ENCODE results near the gene NLGN4X.
"Not testable (repeated sequence)": the region's sequence is repeated elsewhere in the genome, so short reads cannot be mapped to it uniquely, and the experiment has no call there.

The NLGN4X gene

DNA sequence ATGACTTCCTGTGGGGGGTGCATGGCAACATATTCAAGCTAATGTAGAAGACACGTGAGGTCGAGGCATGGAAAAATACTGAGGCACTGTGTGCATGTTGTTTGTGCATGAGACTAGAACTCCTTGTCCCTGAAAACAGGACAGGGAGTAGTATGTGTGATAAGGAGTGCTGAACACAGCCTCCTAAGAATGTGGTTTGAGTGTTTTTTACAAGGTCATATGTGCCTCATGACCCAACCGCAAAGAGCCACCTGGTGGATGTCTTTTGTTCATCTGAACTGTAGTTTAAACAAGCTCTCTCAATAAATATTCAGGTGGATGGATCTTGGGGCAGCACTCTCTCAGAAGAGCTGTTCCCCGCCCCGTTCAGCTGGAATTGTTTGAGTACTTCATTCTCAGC, 226.6 kb downstream of the NLGN4X start:
- no peak for DNase-seq

- DNase-seq: no peak
Observed at GRCh38 chrX:5998901-5999300, 229.8 kb downstream of the NLGN4X start.

DNA sequence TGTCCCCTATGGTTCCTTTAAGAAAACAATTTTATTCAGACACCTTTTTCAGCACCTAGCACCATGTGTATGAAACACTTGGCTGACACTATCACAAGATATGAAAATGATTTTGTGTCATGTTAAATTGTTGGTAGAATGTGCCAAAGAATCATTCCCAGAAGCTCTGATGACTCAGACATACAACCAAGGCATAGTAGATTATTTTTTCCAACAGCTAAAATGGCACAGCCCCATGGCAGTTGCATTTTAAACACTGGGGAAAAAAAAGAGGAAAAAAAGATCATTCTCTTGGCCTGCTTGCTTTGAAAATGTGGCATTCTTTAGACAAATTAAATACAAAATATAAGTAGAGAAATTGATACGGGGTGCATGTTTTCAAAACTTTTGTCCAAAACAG, 230.2 kb downstream of the NLGN4X start:
- DNase-seq: no peak

- DNase-seq: no peak
Observed at GRCh38 chrX:5991393-5991792, 237.3 kb downstream of the NLGN4X start.

DNA sequence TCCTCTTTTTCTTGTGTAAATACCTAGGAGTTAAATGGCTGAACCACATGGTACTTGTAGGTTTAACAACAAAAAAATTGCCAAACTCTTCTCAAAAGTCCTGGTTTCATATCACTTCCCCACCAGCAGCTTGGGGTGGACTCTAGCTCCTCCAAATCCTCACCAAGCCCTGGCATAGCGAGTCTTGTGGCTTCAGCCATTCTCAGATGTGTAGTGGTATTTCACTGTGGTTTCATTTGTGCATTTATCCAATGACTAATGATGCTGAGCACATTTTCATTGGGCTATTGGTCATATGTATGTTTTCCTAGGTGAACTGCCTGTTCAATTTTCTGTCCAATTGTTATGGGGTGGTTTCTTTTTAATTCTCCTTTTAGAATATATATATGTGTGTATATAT, 249.3 kb downstream of the NLGN4X start:
- no peak for DNase-seq

- DNase-seq: no peak
Observed at GRCh38 chrX:5976332-5976731, 252.3 kb downstream of the NLGN4X start.

GRCh38 chrX:5971300-5971699, 257.4 kb downstream of the NLGN4X start:
- DNase-seq: peak; percentile 4

- DNase-seq: no peak
Observed at GRCh38 chrX:5965406-5965805, 263.3 kb downstream of the NLGN4X start.

DNA sequence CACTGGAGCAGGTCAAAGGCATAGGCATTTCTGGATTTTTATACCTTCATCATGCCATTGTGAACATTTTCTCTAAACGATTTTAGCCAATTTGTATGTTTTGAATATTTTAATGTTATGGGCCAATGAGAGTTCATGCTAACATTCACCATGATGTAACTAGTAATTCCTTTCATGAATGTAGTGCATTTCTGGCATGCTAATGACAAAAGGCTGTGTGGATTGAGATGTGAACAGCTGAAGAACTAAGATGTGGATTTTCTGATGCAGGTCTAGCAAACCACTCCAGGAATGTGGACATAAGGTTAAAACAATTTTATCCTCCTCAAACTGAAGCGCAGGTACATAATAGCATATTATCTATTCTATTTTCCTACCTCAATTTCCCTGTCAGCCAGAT, 269.4 kb downstream of the NLGN4X start:
- DNase-seq: no peak

DNA sequence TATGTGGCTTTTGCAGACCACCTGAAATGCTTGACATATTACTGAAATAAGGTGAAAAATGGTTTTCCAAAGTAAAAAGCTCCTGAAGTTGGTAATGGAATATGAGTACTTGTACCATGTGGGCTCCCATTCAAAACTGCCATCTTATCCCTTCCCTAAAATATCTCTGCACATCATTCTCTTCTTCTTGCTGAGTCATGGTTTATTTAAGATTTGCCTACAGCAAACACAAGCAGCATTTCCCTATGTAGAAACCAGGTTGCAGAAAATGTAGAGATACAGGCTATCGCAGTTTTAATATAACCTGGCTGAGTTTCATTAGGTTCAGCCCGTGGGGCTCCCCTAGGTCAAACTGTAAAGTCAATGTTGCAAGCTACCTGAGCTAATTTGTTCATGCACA, 270.1 kb downstream of the NLGN4X start:
- DNase-seq: no peak

DNA sequence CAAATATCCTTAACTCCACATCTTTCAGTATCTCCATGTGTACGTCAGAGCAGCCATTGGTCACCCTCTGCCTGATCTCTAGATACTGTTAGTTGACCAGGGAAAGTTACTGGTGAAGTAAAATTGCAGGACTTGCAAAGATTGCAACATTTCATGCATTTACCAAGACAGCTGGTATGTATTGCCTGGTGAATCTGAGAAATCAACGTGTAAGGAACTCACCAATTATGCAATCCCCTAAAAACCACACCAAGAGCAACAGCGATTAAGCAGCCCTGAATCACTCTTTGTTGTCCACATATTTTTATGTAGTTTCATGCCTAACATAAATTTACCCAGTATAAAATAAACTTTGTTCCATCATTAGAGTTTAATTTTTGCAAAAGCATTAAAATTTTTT, 271.2 kb downstream of the NLGN4X start:
- DNase-seq: peak; percentile 42

DNA sequence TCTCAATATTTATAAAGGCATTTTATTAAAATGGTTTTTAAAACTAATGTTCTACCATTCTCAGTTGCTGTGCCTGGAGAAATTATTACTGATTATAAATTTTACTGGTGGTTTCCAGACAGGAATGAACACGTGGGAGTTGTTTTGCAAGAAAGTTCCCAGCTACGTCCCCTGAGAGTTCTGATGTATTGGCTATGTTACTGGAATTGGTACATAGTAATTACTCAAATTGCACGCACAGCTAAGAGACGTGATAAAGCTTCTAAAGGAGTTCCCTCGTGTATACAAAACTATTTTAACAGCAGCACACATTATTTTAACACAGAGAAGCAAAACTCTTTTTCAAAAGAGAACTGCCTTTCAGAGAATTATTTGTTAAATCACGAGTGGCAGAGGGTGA, 292.2 kb downstream of the NLGN4X start:
- DNase-seq: peak; percentile 54

GRCh38 chrX:5928224-5928623, 300.4 kb downstream of the NLGN4X start:
- DNase-seq: no peak

- DNase-seq: no peak
Observed at GRCh38 chrX:5916945-5917344, 311.7 kb downstream of the NLGN4X start.

DNA sequence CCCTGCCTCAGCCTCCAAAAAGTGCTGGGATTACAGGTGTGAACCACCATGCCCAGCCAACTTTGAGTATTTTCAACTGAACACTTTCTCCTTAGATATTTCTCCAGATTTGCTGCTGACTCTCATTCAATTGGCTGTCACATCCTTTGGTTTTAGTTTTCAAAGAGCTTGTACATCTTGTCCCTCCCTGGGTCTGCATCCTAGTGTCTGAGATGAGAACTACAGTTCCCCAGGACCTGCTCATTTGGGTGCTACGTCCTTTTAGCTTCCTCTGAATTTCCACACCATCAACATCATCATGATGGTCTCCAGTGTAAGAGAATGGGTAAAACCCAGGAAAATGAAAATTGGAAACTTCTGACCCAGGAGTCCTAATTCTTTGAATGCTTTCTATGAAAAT, 312.9 kb downstream of the NLGN4X start:
- no peak for DNase-seq

DNA sequence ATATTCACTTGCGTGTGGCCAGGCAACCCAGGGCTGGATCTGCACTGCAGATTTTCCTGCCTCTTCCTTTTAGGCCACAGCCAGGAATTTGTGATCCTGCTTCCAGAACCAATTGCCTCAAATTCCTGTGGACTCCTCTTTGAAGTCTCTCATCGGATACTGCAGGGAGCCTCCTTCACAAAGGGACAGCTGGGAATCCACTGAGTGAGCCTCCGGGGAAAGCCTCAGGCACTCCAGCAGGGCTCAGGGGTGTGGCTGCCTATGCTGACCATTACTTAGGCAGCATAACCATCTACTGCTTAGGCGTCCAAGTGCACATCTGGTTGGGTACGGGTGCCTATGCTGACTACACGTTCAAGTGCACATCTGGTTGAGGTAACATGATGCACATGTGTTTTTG, 321.5 kb downstream of the NLGN4X start:
- no peak for DNase-seq

GRCh38 chrX:5903586-5904190, 325.0 kb downstream of the NLGN4X start:
- DNase-seq: not testable (repeated sequence)

GRCh38 chrX:5898463-5898862, 330.2 kb downstream of the NLGN4X start:
- no peak for DNase-seq

GRCh38 chrX:5891378-5891777, 337.3 kb downstream of the NLGN4X start:
- no peak for DNase-seq

GRCh38 chrX:5876984-5877596, 351.6 kb downstream of the NLGN4X start:
- DNase-seq: peak; percentile 23

- peak; percentile 2 for DNase-seq
Observed at GRCh38 chrX:5870238-5870637, 358.4 kb downstream of the NLGN4X start.

GRCh38 chrX:5869786-5870185, 358.9 kb downstream of the NLGN4X start:
- DNase-seq: no peak

- DNase-seq: no peak
Observed at GRCh38 chrX:5867778-5868177, 360.9 kb downstream of the NLGN4X start.

DNA sequence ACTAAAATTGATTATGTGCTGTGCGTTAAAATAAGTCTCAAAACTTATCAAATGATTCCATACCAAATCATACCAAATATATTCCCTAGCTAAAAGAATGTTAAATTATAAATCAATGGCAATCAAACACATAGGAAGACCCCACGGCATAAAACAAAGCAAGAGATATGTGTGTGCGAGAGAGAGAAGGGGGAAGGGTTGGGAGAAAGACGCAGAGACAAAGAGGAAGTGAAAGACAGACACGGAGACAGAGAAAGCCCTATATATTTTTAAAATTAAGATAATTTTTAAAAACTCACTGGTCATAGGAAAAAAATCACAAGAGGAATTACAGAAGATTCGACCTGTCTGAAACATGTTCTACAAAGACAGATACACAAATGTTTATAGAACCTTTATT, 371.4 kb downstream of the NLGN4X start:
- DNase-seq: no peak

DNA sequence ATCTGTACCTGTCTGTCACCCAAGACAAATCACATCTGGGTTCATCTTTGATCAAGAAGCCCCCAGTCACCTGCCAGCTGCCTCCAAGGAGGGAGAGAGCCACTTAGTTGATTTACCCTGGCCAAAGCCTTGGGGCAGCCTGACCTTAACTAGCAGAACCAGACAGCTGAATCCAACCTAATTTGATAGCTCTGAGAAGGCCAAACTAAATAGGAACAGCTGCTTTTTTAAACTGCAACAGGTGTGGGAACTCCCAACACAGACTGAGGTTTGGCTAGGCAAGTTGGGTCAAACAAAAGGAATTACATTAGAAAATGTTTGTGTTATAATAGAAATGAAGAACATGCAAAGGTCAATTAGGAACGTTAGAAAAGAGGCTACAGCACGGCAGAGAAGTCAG, 375.7 kb downstream of the NLGN4X start:
- DNase-seq: no peak
